T-cell (primary cell): ENCODE measurements around the gene KIAA1671. TPM values are rescaled to one million over a fixed set of nuclear protein-coding genes. Genes with fewer than 3 reads are reported as not detected.

Experiments
- ATAC-seq, 4 experiments: fragments of 200-7000 bp in 3 of 4; fragments of 150-1000 bp in 1 of 4; cut with Tn5 transposase; replicated peaks in 1 of 4; 1 replicate in 3 of 4; 2 replicates in 1 of 4; pipeline ENCODE4 v1.10.0; 2021; ENCODE audit warnings: moderate library complexity in 3 of 4, mild to moderate bottlenecking in 2 of 4, moderate number of reproducible peaks in 1 of 4
- CTCF ChIA-PET, 2 donors: fragments of 300-600 bp; sonication (Branson Sonifier 250); formaldehyde crosslinking; loops; one replicate each; lab custom pipeline; 2022; ENCODE audit warnings: antibody characterized with exemption in 2 of 2; lab: Charles Lee
- POLR2A ChIA-PET, 2 donors: fragments of 300-600 bp; sonication (Branson Sonifier 250); formaldehyde crosslinking; loops; one replicate each; lab custom pipeline; 2022; ENCODE audit warnings: antibody characterized with exemption in 2 of 2; lab: Charles Lee
- DNase-seq, 35 experiments: peaks; one replicate each; pipeline versions ENCODE4 v3.0.0 to v3.0.0-alpha.2; 2013 to 2023
- H3K27ac ChIP-seq: one replicate; pipeline ENCODE4 v1.5.1; 2013; ENCODE audit warnings: low read length
- H3K27me3 ChIP-seq, 2 experiments: replicated peaks in 1 of 2; 1 replicate in 1 of 2; 2 replicates in 1 of 2; pipeline versions ENCODE4 v1.6.1 to v1.7.0; 2013; ENCODE audit warnings: low read length in 1 of 2, mixed read lengths in 1 of 2; ENCODE audit not compliant: control insufficient read depth in 2 of 2, insufficient read depth in 2 of 2; ENCODE audit errors: extremely low read depth in 1 of 2
- H3K36me3 ChIP-seq, 2 donors: 1 replicate in 1 of 2; 2 replicates in 1 of 2; pipeline versions ENCODE4 v1.6.1 to v1.7.0; 2013; ENCODE audit warnings: low read length in 1 of 2; ENCODE audit not compliant: control insufficient read depth in 2 of 2, insufficient read depth in 1 of 2; ENCODE audit errors: extremely low read depth in 1 of 2
- H3K4me1 ChIP-seq, 2 experiments: 1 replicate in 1 of 2; 2 replicates in 1 of 2; pipeline versions ENCODE4 v1.6.1 to v1.7.0; 2013; ENCODE audit warnings: low read length in 2 of 2, mixed read lengths in 1 of 2; ENCODE audit not compliant: insufficient read depth in 2 of 2, control insufficient read depth in 1 of 2; ENCODE audit errors: extremely low read depth in 1 of 2
- H3K4me3 ChIP-seq, 2 donors: 1 replicate in 1 of 2; 2 replicates in 1 of 2; pipeline versions ENCODE4 v1.5.1 to v1.7.0; 2013; ENCODE audit warnings: mild to moderate bottlenecking in 2 of 2, low read length in 1 of 2, moderate library complexity in 1 of 2; ENCODE audit not compliant: control insufficient read depth in 1 of 2; ENCODE audit errors: extremely low read depth in 1 of 2
- H3K9me3 ChIP-seq: 2 replicates; pipeline ENCODE4 v1.7.0; 2013
- H3K27ac Mint-ChIP-seq, 2 donors: one replicate each; pipeline ENCODE4 v1.8.0; 2020 to 2021; ENCODE audit warnings: mild to moderate bottlenecking in 2 of 2, mixed read lengths in 2 of 2
- H3K27me3 Mint-ChIP-seq, 2 donors: one replicate each; pipeline ENCODE4 v1.8.0; 2021 to 2022; ENCODE audit warnings: mixed read lengths in 2 of 2
- H3K36me3 Mint-ChIP-seq: one replicate; pipeline ENCODE4 v1.8.0; 2021; ENCODE audit warnings: mixed read lengths
- H3K4me1 Mint-ChIP-seq, 3 donors: one replicate each; pipeline ENCODE4 v1.8.0; 2020 to 2022; ENCODE audit warnings: mixed read lengths in 3 of 3, mild to moderate bottlenecking in 1 of 3
- H3K4me3 Mint-ChIP-seq, 3 donors: one replicate each; pipeline ENCODE4 v1.8.0; 2020 to 2022; ENCODE audit warnings: mild to moderate bottlenecking in 3 of 3, mixed read lengths in 3 of 3, moderate library complexity in 3 of 3
- H3K9me3 Mint-ChIP-seq, 3 donors: one replicate each; pipeline ENCODE4 v1.8.0; 2020 to 2022; ENCODE audit warnings: mixed read lengths in 3 of 3
- WGBS: methylation state at CpG from one replicate; pipeline ENCODE4 v1.1.5; 2013; ENCODE audit warnings: missing lambda C conversion rate; ENCODE audit not compliant: insufficient coverage; 5-methylcytosine and 5-hydroxymethylcytosine counted together
- total RNA-seq, 35 experiments: library from RNA in 6 of 35; stranded (reverse) in 6 of 35; fragments of 120-200 nt in 1 of 35; gene quantifications; one replicate each; pipeline versions ENCODE4 v1.2.1 to v1.2.4 and lab custom pipeline; 2013 to 2026

Gene KIAA1671
- total RNA-seq, 5 donors from 2014 or later (not counting 1 experiment from before 2014, with no cell fraction given) = 5.1 to 20.3 (median 9.0) TPM

DNA sequence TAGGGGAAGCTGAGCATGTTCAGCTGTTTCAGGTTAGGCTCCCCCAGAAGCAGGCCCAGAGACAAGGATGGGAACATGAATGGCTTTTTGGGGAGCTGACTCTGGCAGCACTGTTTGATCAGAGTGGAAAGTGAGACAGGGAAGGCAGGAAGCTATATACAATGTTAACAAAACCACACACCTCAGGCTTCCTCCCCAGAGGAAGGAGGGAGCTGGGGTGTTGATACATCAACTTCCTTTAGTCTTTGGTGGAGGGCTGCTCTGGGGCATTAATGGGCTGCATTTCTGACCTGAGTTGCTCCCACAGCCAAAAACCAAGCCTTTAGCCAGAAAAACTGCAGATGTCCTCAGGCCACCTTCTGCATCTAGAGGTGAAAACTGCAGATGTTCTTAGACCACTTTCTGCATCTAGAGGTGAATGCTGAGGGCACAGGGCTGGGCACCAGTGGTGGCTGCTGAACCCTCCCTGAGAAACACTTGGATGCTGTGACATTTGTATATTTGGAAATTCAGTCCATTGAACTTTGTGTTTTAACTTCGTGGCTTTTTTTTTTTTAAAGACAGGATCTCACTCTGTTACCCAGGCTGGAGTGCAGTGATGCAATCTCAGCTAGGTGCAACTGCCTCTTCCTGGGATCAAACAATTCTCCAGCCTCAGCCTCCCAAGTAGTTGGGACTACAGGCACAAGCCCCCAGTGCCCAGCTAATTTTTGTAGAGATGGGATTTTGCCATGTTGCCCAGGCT, 49.9 kb downstream of the KIAA1671 start:
- H3K36me3 Mint-ChIP-seq = no peaks in the 10 kb centered on the region
- Histone ChIP-seq H3K4me1 (peaks cover 0 to 10% of the 10 kb centered on the region in 2 experiments), H3K4me3 (no peak overlapping the region), H3K27ac (no peak overlapping the region), H3K27me3 (peaks cover 0 to 3% of the 10 kb centered on the region in 2 experiments), H3K9me3 (no peaks in the 10 kb centered on the region), H3K36me3 (no peaks in the 10 kb centered on the region)
- no CpG with 5 or more reads among the region's 1 CpG for WGBS
- ChIA-PET CTCF (interaction anchor here in 1 of 2 donors (0.6 kb wide), 1 partner anchor 162 kb away, joined by 3 read pairs; no protein-coding TSS in a partner anchor), POLR2A (no interaction called here)
- peak in 1 of 35 experiments; percentile 13 for DNase-seq
- peaks cover 0 to 1% (median 0%) of the 10 kb centered on the region in 3 donors for H3K9me3 Mint-ChIP-seq
- peaks cover 1 to 2% of the 10 kb centered on the region in 2 donors for H3K27me3 Mint-ChIP-seq
- no peak for ATAC-seq
- no peak overlapping the region for H3K27ac Mint-ChIP-seq
- H3K4me1 Mint-ChIP-seq = peaks cover 5 to 11% (median 9%) of the 10 kb centered on the region in 3 donors
- no peak overlapping the region for H3K4me3 Mint-ChIP-seq

DNA sequence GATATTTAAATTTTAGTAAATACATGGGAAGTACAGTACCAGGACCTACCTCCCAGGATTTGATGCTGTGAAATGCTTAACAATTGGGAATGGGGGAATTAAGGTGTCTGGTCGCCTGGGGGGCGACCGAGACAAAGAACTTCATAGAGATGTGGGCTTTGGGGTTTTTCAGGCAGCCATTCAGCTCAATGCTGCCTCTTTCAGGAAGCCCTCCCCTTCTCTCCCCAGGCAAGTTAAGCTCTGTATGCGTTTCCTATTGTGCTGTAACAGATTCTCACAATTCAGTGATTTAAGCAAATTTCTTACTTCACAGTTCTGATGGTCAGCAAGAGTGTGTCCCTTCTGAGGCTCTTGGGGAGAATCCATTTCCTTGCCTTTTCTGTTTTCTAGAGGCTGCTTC, 53.8 kb downstream of the KIAA1671 start:
- ATAC-seq = no peak
- Mint-ChIP-seq H3K4me3 (no peak overlapping the region), H3K27me3 (no peaks in the 10 kb centered on the region), H3K9me3 (peaks cover 0 to 1% (median 0%) of the 10 kb centered on the region in 3 donors), H3K27ac (no peak overlapping the region), H3K36me3 (no peaks in the 10 kb centered on the region), H3K4me1 (peaks cover 5 to 9% (median 9%) of the 10 kb centered on the region in 3 donors)
- Histone ChIP-seq H3K9me3 (no peaks in the 10 kb centered on the region), H3K4me1 (peaks cover 0 to 10% of the 10 kb centered on the region in 2 experiments), H3K36me3 (no peaks in the 10 kb centered on the region), H3K27me3 (peaks cover 0 to 3% of the 10 kb centered on the region in 2 experiments), H3K27ac (no peak overlapping the region), H3K4me3 (no peak overlapping the region)
- WGBS = no CpG with 5 or more reads among the region's 4 CpGs
- ChIA-PET CTCF (no interaction called here), POLR2A (no interaction called here)
- DNase-seq = no peak

DNA sequence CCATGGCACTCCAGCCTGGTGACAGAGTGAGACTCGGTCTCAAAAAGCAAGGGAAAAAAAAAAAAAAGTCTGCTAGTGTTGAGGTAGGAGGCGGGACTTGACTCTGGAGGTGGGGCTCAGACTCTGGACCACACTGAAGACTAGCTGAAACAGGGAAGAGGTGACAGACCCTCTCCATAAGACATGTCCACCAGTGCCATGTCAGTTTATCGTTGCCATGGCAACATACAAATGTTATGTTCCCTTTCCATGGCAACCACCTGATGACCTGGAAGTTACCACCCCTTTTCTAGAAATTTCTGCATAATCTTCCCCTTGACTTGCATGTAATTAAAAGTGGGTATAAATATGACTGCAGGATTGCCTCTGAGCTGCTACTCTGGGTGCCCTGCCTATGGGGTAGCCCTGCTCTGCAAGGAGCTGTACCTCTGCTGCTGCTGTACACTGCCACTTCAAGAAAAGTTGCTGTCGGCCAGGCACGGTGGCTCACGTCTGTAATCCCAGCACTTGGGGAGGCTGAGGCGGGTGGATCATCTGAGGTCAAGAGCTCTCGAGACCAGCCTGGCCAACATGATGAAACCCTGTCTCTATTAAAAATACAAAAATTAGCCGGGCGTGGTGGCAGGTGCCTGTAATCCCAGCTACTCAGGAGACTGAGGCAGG, 55.1 kb downstream of the KIAA1671 start:
- Histone ChIP-seq H3K27me3 (peaks cover 0 to 3% of the 10 kb centered on the region in 2 experiments), H3K9me3 (no peaks in the 10 kb centered on the region), H3K4me3 (no peak overlapping the region), H3K36me3 (no peaks in the 10 kb centered on the region), H3K27ac (no peak overlapping the region), H3K4me1 (peaks cover 0 to 3% of the 10 kb centered on the region in 2 experiments)
- CTCF ChIA-PET = interaction anchor here (0.7 kb wide), 2 partner anchors 48 to 162 kb away, joined by 3 to 6 read pairs; no protein-coding TSS in a partner anchor
- Mint-ChIP-seq H3K36me3 (no peaks in the 10 kb centered on the region), H3K27me3 (no peaks in the 10 kb centered on the region), H3K4me3 (no peak overlapping the region), H3K9me3 (no peaks in the 10 kb centered on the region), H3K4me1 (peaks cover 0 to 2% (median 1%) of the 10 kb centered on the region in 3 donors), H3K27ac (no peak overlapping the region)
- 82% methylated on average over 4 of the region's 10 CpGs for WGBS
- POLR2A ChIA-PET = no interaction called here
- DNase-seq (no peak), ATAC-seq (no peak)

DNA sequence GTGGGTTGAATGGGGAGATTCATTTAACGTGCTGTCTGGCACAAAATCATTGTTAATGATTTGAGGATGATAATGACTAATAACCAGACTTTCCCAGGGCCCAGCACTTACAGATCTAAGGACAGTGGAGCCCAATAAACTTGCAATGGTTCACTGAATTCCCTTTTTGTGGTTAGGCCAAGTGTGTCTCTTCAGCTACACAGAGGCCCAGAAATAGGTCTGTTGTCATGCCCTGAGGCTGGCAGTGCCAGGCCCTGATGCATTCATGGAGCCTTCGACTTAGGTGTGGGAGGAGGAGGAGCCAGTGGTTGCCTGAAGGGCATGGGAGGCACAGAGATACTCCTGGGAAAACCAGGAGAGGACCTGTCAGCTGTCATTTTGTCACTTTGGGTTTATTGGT, 56.1 kb downstream of the KIAA1671 start:
- no peak for DNase-seq
- WGBS = 40% methylated on average over 1 of the region's 2 CpGs
- Mint-ChIP-seq H3K27me3 (peaks cover 0 to 4% of the 10 kb centered on the region in 2 donors), H3K9me3 (no peaks in the 10 kb centered on the region), H3K4me1 (no peaks in the 10 kb centered on the region), H3K36me3 (no peaks in the 10 kb centered on the region), H3K4me3 (no peak overlapping the region), H3K27ac (no peak overlapping the region)
- no peak for ATAC-seq
- H3K27ac ChIP-seq = no peak overlapping the region
- no peaks in the 10 kb centered on the region for H3K4me1 ChIP-seq
- POLR2A ChIA-PET = no interaction called here
- CTCF ChIA-PET = no interaction called here
- H3K27me3 ChIP-seq = peaks cover 0 to 3% of the 10 kb centered on the region in 2 experiments
- no peak overlapping the region for H3K4me3 ChIP-seq
- H3K9me3 ChIP-seq = no peaks in the 10 kb centered on the region
- no peaks in the 10 kb centered on the region for H3K36me3 ChIP-seq

DNA sequence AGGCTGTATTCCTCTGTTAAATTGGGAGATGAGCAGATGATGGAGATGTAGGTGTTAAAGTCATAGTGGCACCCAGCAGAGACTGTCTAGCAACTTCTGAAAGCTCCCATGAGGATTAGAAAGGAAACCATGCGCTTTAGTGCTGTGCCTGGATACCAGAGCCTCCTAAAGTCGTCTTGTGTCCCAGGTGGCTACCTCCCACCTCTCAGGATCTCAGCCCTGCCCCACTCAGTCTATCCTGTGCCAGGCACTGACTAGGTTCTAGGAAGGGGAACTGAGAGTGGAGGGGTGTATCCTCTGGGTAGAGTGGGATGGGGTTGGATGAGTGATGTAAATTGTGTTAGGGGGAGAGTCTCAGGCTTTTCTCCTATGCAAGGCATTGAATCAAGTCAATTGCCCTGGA, 60.2 kb downstream of the KIAA1671 start:
- H3K4me3 Mint-ChIP-seq = no peak overlapping the region

DNA sequence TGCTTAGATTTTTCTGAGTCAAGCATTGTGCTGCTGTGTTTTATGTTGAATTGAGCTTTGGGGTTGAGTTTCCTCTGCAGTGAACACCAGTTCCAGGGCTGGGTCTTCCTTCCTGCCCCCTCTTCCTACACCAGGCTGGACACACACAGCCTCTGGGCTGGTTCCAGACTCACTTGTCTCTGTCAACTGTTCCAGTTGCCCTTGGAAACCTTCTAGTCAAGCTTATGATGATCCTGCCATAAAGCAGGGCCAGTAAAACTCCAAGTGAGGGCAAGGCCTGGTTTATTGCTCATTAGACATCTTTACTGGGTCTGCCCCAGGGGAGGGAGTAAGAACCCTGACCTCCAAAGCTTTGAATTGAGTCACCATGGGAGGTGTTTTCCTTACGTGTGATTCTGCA, 61.1 kb downstream of the KIAA1671 start:
- DNase-seq (no peak), ATAC-seq (no peak)
- H3K27me3 Mint-ChIP-seq = peaks cover 7% of the 10 kb centered on the region in 2 donors
- CTCF ChIA-PET = no interaction called here
- H3K27ac Mint-ChIP-seq = no peak overlapping the region
- no peaks in the 10 kb centered on the region for H3K9me3 Mint-ChIP-seq
- H3K27ac ChIP-seq = no peak overlapping the region
- H3K4me3 ChIP-seq = no peak overlapping the region
- H3K4me3 Mint-ChIP-seq = no peak overlapping the region
- POLR2A ChIA-PET = no interaction called here
- H3K36me3 Mint-ChIP-seq = no peaks in the 10 kb centered on the region
- H3K36me3 ChIP-seq = no peaks in the 10 kb centered on the region
- H3K4me1 Mint-ChIP-seq = no peaks in the 10 kb centered on the region
- no peaks in the 10 kb centered on the region for H3K9me3 ChIP-seq
- H3K27me3 ChIP-seq = no peaks in the 10 kb centered on the region
- 83% methylated on average over 1 of the region's 1 CpG for WGBS
- H3K4me1 ChIP-seq = no peaks in the 10 kb centered on the region

More for the DNA sequence above, 60.2 kb downstream of the KIAA1671 start:
- ATAC-seq (no peak), DNase-seq (no peak)
- H3K27me3 Mint-ChIP-seq = peaks cover 3 to 7% of the 10 kb centered on the region in 2 donors
- no peak overlapping the region for H3K27ac Mint-ChIP-seq
- no peak overlapping the region for H3K27ac ChIP-seq
- no peaks in the 10 kb centered on the region for H3K4me1 Mint-ChIP-seq
- no peaks in the 10 kb centered on the region for H3K36me3 Mint-ChIP-seq
- no peaks in the 10 kb centered on the region for H3K36me3 ChIP-seq
- no peaks in the 10 kb centered on the region for H3K9me3 ChIP-seq
- no peaks in the 10 kb centered on the region for H3K9me3 Mint-ChIP-seq
- no peaks in the 10 kb centered on the region for H3K27me3 ChIP-seq
- CTCF ChIA-PET = no interaction called here
- WGBS = no CpG with 5 or more reads among the region's 2 CpGs
- H3K4me1 ChIP-seq = no peaks in the 10 kb centered on the region
- POLR2A ChIA-PET = no interaction called here
- no peak overlapping the region for H3K4me3 ChIP-seq
